Adipocyte (in vitro differentiated cells): ENCODE measurements around the gene ADGRB3.
A peak's percentile ranks its signal among the peaks of the same experiment; 100 is the strongest.

ENCODE experiments used
- DNase-seq: peaks from one replicate; pipeline ENCODE4 v3.0.0-alpha.2; 2015; ENCODE audit warnings: low read depth
- H3K27me3 ChIP-seq: replicated peaks from 2 replicates; pipeline ENCODE4 v1.7.0; 2013; ENCODE audit warnings: mild to moderate bottlenecking, low read length, moderate library complexity; ENCODE audit not compliant: control insufficient read depth, insufficient read depth
- H3K36me3 ChIP-seq: 2 replicates; pipeline ENCODE4 v1.7.0; 2013; ENCODE audit warnings: low read length, mild to moderate bottlenecking, moderate library complexity; ENCODE audit not compliant: control insufficient read depth, insufficient read depth, severe bottlenecking
- H3K4me1 ChIP-seq: 2 replicates; pipeline ENCODE4 v1.7.0; 2013; ENCODE audit warnings: mild to moderate bottlenecking, low read length, moderate library complexity; ENCODE audit not compliant: control insufficient read depth, insufficient read depth
- H3K4me3 ChIP-seq: 2 replicates; pipeline ENCODE4 v1.7.0; 2013; ENCODE audit warnings: mild to moderate bottlenecking, low read length, moderate library complexity
- H3K9ac ChIP-seq: 2 replicates; pipeline ENCODE4 v1.7.0; 2013; ENCODE audit warnings: mild to moderate bottlenecking, low read length, moderate library complexity
- H3K9me3 ChIP-seq: 2 replicates; pipeline ENCODE4 v1.7.0; 2013; ENCODE audit warnings: mild to moderate bottlenecking, low read length, moderate library complexity; ENCODE audit not compliant: control insufficient read depth

The ADGRB3 gene

DNA sequence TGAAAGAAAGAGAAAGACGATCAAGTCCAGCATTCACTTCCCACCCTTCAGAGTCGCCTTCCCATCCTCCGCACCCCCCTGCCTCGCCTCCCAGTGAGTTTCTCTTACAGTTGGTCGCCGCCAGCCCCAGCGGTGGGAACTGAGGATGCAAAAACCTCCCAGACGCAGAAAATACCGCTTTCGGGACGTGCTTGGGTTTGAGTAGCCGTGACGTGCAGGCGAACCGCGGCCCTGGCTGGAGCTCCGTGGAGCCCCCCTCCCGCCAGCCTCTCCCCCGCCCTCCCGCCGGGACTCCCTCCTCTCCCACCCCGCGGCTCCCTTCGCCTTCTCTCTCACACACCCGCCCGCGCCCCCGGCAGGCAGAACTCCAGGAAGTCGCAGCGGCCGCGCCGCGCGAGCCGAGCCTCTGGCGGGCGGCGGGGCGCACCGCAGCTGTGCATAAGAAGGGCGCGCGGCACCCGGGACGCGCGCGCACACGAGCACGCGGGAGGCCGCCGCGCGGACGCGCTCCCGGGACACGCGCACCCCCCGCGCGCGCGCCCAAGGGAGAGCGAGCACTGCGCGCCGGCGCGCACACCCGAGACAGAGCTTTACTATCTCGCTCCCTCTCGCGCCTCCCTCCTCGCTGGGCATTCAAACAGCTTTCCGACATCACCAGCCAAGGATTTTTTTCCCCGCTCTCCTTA, at the start of gene ADGRB3:
Gene ADGRB3, plus strand, starts transcription at position 557 of the 686 bp plus-strand sequence. CDS start 3,394 bp downstream, outside the sequence.
- peaks cover 22% of the 10 kb centered on the region for H3K4me1 ChIP-seq
- peak within 1 kb of the TSS; percentile 25 for H3K9ac ChIP-seq
- no peaks in the 10 kb centered on the region for H3K36me3 ChIP-seq
- no peaks in the 10 kb centered on the region for H3K9me3 ChIP-seq
- DNase-seq: peak; percentile 82
- H3K4me3 ChIP-seq: peak within 1 kb of the TSS; percentile 86
- peaks cover 44% of the 10 kb centered on the region for H3K27me3 ChIP-seq

DNA sequence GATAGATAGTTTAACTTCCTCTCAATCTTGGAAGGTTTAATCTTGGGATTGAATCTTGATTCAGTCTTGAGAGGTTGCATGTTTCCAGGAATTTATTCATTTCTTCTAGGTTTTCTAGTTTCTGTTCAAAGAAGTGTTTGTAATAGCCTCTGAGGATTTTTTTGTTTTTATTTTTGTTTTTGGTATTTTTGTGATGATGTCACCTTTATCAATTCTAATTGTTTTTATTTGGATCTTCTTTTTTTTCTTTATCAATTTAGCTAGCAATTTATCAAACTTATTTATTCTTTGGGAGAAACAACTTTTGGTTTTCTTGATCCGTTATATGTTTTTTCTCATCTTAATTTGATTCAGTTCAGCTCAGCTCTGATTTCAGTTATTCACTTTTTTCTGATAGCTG, 41.5 kb upstream of the ADGRB3 start:
- DNase-seq: no peak
- no peaks in the 10 kb centered on the region for H3K27me3 ChIP-seq

DNA sequence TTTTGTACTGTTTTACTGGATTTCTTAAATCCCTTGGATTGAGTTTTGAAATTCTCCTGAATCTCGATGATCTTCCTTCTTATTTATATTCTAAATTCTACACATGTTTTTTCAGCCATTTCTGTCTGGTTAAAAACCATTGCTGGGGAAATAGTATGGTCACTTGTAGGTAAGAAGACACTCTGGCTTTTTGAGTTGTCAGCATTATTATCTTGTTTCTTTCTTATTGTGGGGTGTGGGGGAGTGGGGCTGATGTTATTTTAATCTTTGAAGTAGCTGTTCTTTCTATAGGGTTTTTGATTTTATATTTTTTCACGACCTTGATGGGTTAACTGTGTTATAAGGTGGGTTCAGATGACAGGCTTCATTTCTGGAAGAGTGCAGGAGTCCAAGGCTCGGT, 37.4 kb upstream of the ADGRB3 start:
- H3K27me3 ChIP-seq: no peaks in the 10 kb centered on the region
- H3K4me3 ChIP-seq: no peak overlapping the region
- no peaks in the 10 kb centered on the region for H3K36me3 ChIP-seq
- no peak overlapping the region for H3K9ac ChIP-seq
- DNase-seq: no peak
- H3K4me1 ChIP-seq: no peaks in the 10 kb centered on the region
- H3K9me3 ChIP-seq: peaks cover 2% of the 10 kb centered on the region

More for the DNA sequence above, 41.5 kb upstream of the ADGRB3 start:
- Histone ChIP-seq H3K4me3 (no peak overlapping the region), H3K9ac (no peak overlapping the region), H3K4me1 (no peaks in the 10 kb centered on the region), H3K36me3 (no peaks in the 10 kb centered on the region), H3K9me3 (peaks cover 2% of the 10 kb centered on the region)

DNA sequence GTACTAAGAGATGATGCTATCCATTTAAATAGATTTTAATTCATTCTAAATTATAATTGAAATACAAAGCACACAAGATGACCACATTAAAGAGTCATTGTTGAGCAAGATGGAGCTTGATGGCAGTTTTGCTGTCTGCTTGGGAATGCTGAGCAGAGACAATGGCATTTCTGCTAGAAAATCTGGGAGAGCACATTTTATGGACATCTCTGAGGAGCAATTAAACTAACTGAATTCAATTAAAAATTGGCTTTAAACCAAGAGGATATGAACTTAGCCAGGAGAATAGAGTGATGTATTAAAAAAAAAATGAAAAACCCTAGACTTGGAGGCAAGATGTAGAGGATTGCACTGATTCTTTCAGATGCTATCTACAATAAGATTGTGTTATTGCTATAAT, 19.1 kb upstream of the ADGRB3 start:
- no peak overlapping the region for H3K4me3 ChIP-seq
- DNase-seq: no peak
- H3K9ac ChIP-seq: no peak overlapping the region
- no peaks in the 10 kb centered on the region for H3K36me3 ChIP-seq
- no peaks in the 10 kb centered on the region for H3K4me1 ChIP-seq
- H3K9me3 ChIP-seq: no peaks in the 10 kb centered on the region
- no peaks in the 10 kb centered on the region for H3K27me3 ChIP-seq

DNA sequence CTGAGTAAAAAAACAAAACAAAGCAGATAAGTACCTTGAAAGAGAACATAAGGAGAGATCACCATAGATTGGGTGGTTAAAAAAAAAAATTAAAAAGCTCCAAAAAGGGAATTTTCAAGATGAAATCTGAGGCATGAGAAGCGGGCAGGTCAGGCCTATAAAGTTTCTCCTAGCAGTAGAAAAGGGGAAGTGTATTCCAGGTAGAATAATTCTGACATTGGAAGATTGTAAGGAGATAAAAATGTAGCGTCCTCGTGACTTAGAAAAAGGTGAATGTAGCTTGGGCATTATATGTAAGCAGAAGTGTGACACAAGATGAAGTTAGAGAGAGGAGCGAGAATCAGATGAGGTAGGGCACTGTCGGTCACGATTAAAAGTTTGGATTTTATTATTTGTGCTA, 9.1 kb upstream of the ADGRB3 start:
- no peak for DNase-seq
- H3K9ac ChIP-seq: no peak overlapping the region
- no peaks in the 10 kb centered on the region for H3K4me1 ChIP-seq
- no peak overlapping the region for H3K4me3 ChIP-seq
- H3K36me3 ChIP-seq: no peaks in the 10 kb centered on the region
- H3K9me3 ChIP-seq: no peaks in the 10 kb centered on the region
- peaks cover 11% of the 10 kb centered on the region for H3K27me3 ChIP-seq

DNA sequence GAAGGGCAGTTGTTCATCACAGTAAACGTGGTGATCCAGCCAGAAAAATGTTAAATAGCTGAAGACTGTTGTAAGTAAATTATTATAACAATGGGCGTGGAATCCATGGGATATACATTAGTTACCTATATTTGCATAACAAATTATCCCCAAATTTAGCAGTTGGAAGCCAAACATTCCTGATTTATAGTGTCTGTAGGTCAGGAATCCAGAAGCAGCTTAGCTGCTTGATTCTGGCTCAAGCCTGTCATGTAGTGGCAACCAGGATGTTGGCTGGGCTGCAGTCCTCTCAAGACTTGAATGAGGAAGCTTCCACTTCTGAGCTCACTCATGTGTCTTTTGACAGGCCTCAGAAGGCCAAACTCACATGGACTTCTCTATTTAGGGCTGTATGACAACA, 6.9 kb upstream of the ADGRB3 start:
- DNase-seq: no peak
- no peak overlapping the region for H3K9ac ChIP-seq
- no peak overlapping the region for H3K4me3 ChIP-seq

DNA sequence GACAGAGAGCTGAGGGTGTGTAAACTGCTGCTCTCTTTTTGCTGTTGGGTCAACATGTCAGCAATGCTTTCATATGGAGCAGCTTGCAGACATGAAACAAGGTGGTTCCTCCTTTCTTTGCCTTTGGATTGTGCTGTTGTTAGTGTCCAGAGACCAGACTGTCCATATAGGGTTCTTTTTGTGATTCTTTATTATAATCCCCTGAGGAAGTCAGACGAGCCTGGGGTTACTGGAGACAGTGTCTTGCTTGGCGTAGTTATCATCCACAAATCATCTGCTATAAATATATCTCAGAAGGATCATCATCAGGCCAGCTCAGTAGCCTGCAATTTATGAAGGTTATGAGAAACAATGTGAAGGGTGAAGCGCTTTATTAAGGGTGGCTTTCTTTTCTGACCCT, 2.3 kb upstream of the ADGRB3 start:
- no peak for DNase-seq
- Histone ChIP-seq H3K27me3 (peaks cover 28% of the 10 kb centered on the region), H3K4me1 (peaks cover 22% of the 10 kb centered on the region), H3K9me3 (no peaks in the 10 kb centered on the region), H3K36me3 (no peaks in the 10 kb centered on the region), H3K9ac (no peak overlapping the region), H3K4me3 (no peak overlapping the region)

More for the DNA sequence above, 6.9 kb upstream of the ADGRB3 start:
- peaks cover 14% of the 10 kb centered on the region for H3K27me3 ChIP-seq
- H3K36me3 ChIP-seq: no peaks in the 10 kb centered on the region
- H3K4me1 ChIP-seq: peaks cover 5% of the 10 kb centered on the region
- no peaks in the 10 kb centered on the region for H3K9me3 ChIP-seq

DNA sequence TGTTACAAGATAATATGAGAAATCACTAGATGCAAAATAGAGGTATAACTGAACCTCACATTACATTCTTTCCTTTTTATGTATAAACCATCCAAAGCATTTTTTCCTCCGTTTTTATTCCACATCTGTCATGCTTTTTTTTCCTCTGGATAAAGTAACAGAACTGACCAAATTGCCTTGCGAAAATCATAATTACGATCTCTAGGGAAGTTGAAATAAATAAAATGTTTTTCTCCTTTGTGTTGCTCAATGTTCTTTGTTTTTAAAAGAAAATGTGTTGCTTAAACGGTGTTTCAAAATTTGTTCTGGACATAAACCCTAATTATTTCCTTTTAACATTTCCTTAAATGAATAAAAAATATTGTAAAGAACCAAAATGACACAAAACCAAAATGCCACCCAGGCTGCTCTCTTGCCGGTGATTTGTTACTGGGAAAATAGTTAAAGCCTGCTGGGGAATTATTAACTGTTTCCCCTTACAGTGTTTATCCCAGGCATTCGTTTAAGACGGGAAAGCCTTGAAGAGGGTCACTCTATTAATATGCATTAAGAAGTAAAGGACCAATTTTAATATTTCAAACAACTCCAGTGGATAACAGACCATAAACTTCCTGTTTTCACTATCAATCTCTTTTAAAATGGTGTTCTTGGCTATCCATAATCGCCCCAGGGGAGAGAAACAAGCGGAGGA, 1.7 kb upstream of the ADGRB3 start:
- no peaks in the 10 kb centered on the region for H3K36me3 ChIP-seq
- peaks cover 30% of the 10 kb centered on the region for H3K27me3 ChIP-seq
- H3K9ac ChIP-seq: no peak overlapping the region
- H3K4me3 ChIP-seq: peak overlapping the region; percentile 86
- H3K4me1 ChIP-seq: peaks cover 22% of the 10 kb centered on the region
- H3K9me3 ChIP-seq: no peaks in the 10 kb centered on the region
- no peak for DNase-seq

DNA sequence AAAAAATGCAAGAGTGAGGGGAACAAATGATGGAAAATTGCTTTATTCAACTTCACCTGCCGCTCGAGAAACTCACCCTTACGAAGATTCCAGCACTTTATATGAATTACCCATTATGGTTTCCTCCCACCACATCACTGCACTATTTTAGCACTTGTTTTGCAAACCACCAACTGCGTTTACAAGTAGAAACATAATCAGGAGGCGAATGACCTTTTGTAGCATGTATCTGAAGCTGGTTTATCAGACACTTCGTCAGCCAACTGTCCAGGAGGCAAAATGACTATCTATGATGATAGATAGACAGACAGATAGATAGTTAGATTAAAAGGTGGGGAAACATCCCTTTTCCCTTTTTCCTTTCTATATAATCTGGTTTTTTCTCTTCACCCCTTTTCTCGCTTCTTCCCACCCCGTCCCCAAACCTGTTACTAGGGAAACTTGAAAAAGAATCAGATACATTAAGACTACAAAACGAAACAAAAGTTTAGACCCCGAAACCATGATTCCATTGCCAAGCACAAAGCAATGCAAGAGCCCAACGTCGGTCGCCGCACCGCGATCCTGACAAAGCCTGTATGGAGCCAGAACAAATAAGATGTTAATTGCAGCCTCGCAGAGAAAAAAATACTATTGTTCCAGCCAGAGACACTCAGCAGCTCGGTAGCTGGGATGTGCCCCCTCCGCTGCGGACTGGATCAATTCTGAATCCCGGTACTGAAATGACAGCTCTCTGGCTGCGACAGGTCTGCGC, 933 bp upstream of the ADGRB3 start:
- H3K27me3 ChIP-seq: peaks cover 37% of the 10 kb centered on the region
- no peaks in the 10 kb centered on the region for H3K9me3 ChIP-seq
- H3K4me1 ChIP-seq: peaks cover 22% of the 10 kb centered on the region
- no peak overlapping the region for H3K9ac ChIP-seq
- DNase-seq: no peak
- no peaks in the 10 kb centered on the region for H3K36me3 ChIP-seq
- H3K4me3 ChIP-seq: peak overlapping the region; percentile 86

DNA sequence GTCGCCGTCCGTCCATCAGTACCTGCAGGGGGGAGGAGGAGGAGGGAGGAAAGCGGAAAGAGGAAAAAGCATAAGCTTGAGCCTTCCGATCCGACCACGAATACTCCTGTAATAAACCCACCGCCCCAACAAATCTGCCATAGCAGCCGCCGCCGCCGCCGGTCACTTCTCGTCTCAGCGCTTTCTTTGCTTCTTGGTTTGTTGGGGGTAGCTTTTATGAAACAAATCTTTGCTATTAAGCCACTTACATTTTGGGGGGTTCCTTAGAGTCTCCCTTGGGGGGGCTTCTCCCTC, 277 bp downstream of the ADGRB3 start:
- Histone ChIP-seq H3K36me3 (no peaks in the 10 kb centered on the region), H3K27me3 (peaks cover 45% of the 10 kb centered on the region), H3K4me3 (peak overlapping the region; percentile 83), H3K4me1 (peaks cover 26% of the 10 kb centered on the region), H3K9ac (no peak overlapping the region), H3K9me3 (no peaks in the 10 kb centered on the region)
- DNase-seq: no peak

DNA sequence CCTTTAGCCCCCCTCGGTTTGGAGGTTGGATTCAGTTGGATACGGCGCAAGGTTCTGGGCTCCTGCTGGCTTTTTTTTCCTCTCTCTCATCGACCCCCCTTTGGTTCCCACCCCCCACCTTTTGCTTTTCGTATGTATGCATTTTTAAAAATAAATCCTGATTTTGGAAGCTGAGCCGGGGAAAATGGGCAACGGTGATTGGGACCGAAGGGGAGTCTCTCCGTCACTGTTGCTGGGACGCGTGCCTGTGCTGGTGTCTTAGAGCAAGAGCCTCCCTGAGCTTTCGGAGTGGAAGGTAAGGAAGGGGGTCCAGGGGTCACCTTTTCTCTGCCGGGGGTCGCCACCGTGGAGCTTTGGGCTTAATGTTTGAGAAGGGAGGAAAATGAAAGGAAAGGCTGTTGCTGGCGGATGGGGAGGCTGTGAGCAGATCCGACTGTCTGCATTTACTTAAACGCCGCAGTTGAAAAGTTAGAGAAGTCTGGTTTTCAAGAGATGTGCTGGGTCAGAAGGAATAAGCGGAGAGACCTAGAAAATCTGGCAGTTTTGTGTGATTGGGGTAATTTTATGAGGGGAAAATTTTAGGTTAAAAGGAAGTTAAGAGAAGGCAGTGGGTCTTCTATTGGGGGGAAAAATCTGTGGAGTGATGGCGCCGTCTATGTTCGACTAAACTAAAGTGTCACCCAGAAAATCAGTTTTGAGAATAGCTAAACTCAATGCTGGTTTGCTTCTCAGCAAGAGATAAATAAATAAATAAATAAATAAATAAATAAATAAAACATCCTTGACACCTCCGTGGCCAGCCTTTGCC, 828 bp downstream of the ADGRB3 start:
- Histone ChIP-seq H3K9ac (peak overlapping the region; percentile 25), H3K4me3 (peak overlapping the region; percentile 83), H3K36me3 (no peaks in the 10 kb centered on the region), H3K27me3 (peaks cover 45% of the 10 kb centered on the region), H3K9me3 (no peaks in the 10 kb centered on the region), H3K4me1 (peaks cover 28% of the 10 kb centered on the region)
- peak; percentile 48 for DNase-seq
